HG03457 (cell line): ENCODE measurements around the gene TTLL3.

ENCODE experiments used
- ATAC-seq: cut with Tn5 transposase; IDR thresholded peaks from one replicate; pipeline ENCODE4 v1.9.1; 2021; ENCODE audit warnings: moderate number of reproducible peaks; ENCODE audit not compliant: unreplicated experiment

TTLL3 gene

GRCh38 chr3:9804996-9805395 is 5.1 kb upstream of the TTLL3 start:
- no peak for ATAC-seq

GRCh38 chr3:9806137-9806536 is 3.9 kb upstream of the TTLL3 start:
- no peak for ATAC-seq

- no peak for ATAC-seq
Observed at GRCh38 chr3:9806688-9807589, 3.1 kb upstream of the TTLL3 start.

- ATAC-seq: no peak
Observed at GRCh38 chr3:9807981-9808344, 2.1 kb upstream of the TTLL3 start.

GRCh38 chr3:9808345-9809037 is 1.6 kb upstream of the TTLL3 start:
- ATAC-seq: peak; percentile 51

- ATAC-seq: no peak
Observed at GRCh38 chr3:9809239-9809614, 835 bp upstream of the TTLL3 start.

GRCh38 chr3:9810433-9810770 is 340 bp downstream of the TTLL3 start:
- ATAC-seq: no peak

- ATAC-seq: no peak
Observed at GRCh38 chr3:9810846-9811245, 784 bp downstream of the TTLL3 start.

GRCh38 chr3:9812870-9813483 is 2.9 kb downstream of the TTLL3 start:
- ATAC-seq: no peak

GRCh38 chr3:9815986-9816385 is 5.9 kb downstream of the TTLL3 start:
- no peak for ATAC-seq

GRCh38 chr3:9817436-9817835 is 7.4 kb downstream of the TTLL3 start:
- ATAC-seq: no peak

- ATAC-seq: no peak
Observed at GRCh38 chr3:9818666-9819335, 8.7 kb downstream of the TTLL3 start.

GRCh38 chr3:9820543-9820942 is 10.5 kb downstream of the TTLL3 start:
- ATAC-seq: no peak

GRCh38 chr3:9820946-9821345 is 10.9 kb downstream of the TTLL3 start:
- no peak for ATAC-seq

- no peak for ATAC-seq
Observed at GRCh38 chr3:9825451-9826040, 15.5 kb downstream of the TTLL3 start.

GRCh38 chr3:9826815-9827573 is 16.9 kb downstream of the TTLL3 start:
- ATAC-seq: no peak

GRCh38 chr3:9828801-9829755 is 19.0 kb downstream of the TTLL3 start:
- ATAC-seq: no peak

GRCh38 chr3:9831253-9831652 is 21.2 kb downstream of the TTLL3 start:
- no peak for ATAC-seq

- ATAC-seq: no peak
Observed at GRCh38 chr3:9833078-9833477, 23.0 kb downstream of the TTLL3 start.
